HEK293 (cell line): Measurements from ENCODE around the gene GJD3.

Source experiments
- CTCF ChIP-seq: fragments of 450-650 bp; formaldehyde crosslinking; IDR thresholded peaks from 2 replicates; pipeline ENCODE4 v1.5.1; 2016; ENCODE audit warnings: missing biosample characterization, missing genetic modification characterization
- GLIS2 ChIP-seq: fragments of 450-650 bp; formaldehyde crosslinking; IDR thresholded peaks from 2 replicates; pipeline ENCODE4 v1.5.1; 2016; ENCODE audit warnings: missing biosample characterization, missing genetic modification characterization
- HOXA7 ChIP-seq: sonication (generic); formaldehyde crosslinking; IDR thresholded peaks from 2 replicates; pipeline ENCODE4 v1.8.1; 2022; ENCODE audit warnings: missing genetic modification reagents, borderline replicate concordance
- HOXD13 ChIP-seq: sonication (generic); formaldehyde crosslinking; IDR thresholded peaks from 2 replicates; pipeline ENCODE4 v1.8.0; 2022; ENCODE audit warnings: missing genetic modification reagents, borderline replicate concordance
- KLF8 ChIP-seq: fragments of 450-650 bp; formaldehyde crosslinking; IDR thresholded peaks from 2 replicates; pipeline ENCODE4 v1.5.1; 2016; ENCODE audit warnings: missing biosample characterization, missing genetic modification characterization
- TSHZ1 ChIP-seq: fragments of 450-650 bp; formaldehyde crosslinking; IDR thresholded peaks from 2 replicates; pipeline ENCODE4 v1.5.1; 2016; ENCODE audit warnings: missing biosample characterization, missing genetic modification characterization, borderline replicate concordance
- ZBTB20 ChIP-seq: fragments of 450-650 bp; formaldehyde crosslinking; IDR thresholded peaks from 2 replicates; pipeline ENCODE4 v1.5.1; 2016; ENCODE audit warnings: missing biosample characterization, missing genetic modification characterization
- ZBTB8A ChIP-seq: fragments of 450-650 bp; formaldehyde crosslinking; IDR thresholded peaks from 2 replicates; pipeline ENCODE4 v1.5.1; 2016; ENCODE audit warnings: missing biosample characterization, missing genetic modification characterization
- ZFP37 ChIP-seq: fragments of 450-650 bp; formaldehyde crosslinking; IDR thresholded peaks from 2 replicates; pipeline ENCODE4 v1.5.1; 2016; ENCODE audit warnings: missing biosample characterization, missing genetic modification characterization
- ZNF132 ChIP-seq: fragments of 450-650 bp; formaldehyde crosslinking; IDR thresholded peaks from 2 replicates; pipeline ENCODE4 v1.5.1; 2017; ENCODE audit warnings: missing biosample characterization, missing genetic modification characterization, borderline replicate concordance
- ZNF169 ChIP-seq: fragments of 450-650 bp; formaldehyde crosslinking; IDR thresholded peaks from 2 replicates; pipeline ENCODE4 v1.5.1; 2016; ENCODE audit warnings: missing biosample characterization, missing genetic modification characterization
- ZNF184 ChIP-seq: fragments of 450-650 bp; IDR thresholded peaks from 2 replicates; pipeline ENCODE4 v1.5.1; 2018; ENCODE audit warnings: missing biosample characterization, mild to moderate bottlenecking, missing genetic modification characterization
- ZNF24 ChIP-seq: fragments of 450-650 bp; formaldehyde crosslinking; IDR thresholded peaks from 2 replicates; pipeline ENCODE4 v1.5.1; 2016; ENCODE audit warnings: missing biosample characterization, missing genetic modification characterization
- ZNF473 ChIP-seq: fragments of 450-650 bp; formaldehyde crosslinking; IDR thresholded peaks from 2 replicates; pipeline ENCODE4 v1.5.1; 2017; ENCODE audit warnings: missing biosample characterization, missing genetic modification characterization
- ZNF610 ChIP-seq: fragments of 450-650 bp; formaldehyde crosslinking; IDR thresholded peaks from 2 replicates; pipeline ENCODE4 v1.5.1; 2016; ENCODE audit warnings: missing biosample characterization, missing genetic modification characterization, borderline replicate concordance
- ZNF621 ChIP-seq: fragments of 450-650 bp; formaldehyde crosslinking; IDR thresholded peaks from 2 replicates; pipeline ENCODE4 v1.5.1; 2017; ENCODE audit warnings: missing biosample characterization, missing genetic modification characterization
- TF ChIP-seq, protein P1 (sequence below): fragments of 450-650 bp; formaldehyde crosslinking; IDR thresholded peaks from 2 replicates; pipeline ENCODE4 v1.5.1; 2016; ENCODE audit warnings: missing biosample characterization, missing genetic modification characterization
- TF ChIP-seq, protein P2 (sequence below): fragments of 450-650 bp; formaldehyde crosslinking; IDR thresholded peaks from 2 replicates; pipeline ENCODE4 v1.5.1; 2017; ENCODE audit warnings: missing biosample characterization, missing genetic modification characterization
- TF ChIP-seq, protein P3 (sequence below): IDR thresholded peaks from 2 replicates; pipeline ENCODE4 v1.6.1; 2011; ENCODE audit warnings: mild to moderate bottlenecking, low read depth, low read length, borderline replicate concordance
- TF ChIP-seq, protein P4 (sequence below): fragments of 450-650 bp; formaldehyde crosslinking; IDR thresholded peaks from 2 replicates; pipeline ENCODE4 v1.5.1; 2016; ENCODE audit warnings: missing biosample characterization, missing genetic modification characterization, borderline replicate concordance
- TF ChIP-seq, protein P5 (sequence below): fragments of 450-650 bp; formaldehyde crosslinking; IDR thresholded peaks from 2 replicates; pipeline ENCODE4 v1.5.0; 2017; ENCODE audit warnings: missing biosample characterization, missing genetic modification characterization, borderline replicate concordance

Gene GJD3

DNA sequence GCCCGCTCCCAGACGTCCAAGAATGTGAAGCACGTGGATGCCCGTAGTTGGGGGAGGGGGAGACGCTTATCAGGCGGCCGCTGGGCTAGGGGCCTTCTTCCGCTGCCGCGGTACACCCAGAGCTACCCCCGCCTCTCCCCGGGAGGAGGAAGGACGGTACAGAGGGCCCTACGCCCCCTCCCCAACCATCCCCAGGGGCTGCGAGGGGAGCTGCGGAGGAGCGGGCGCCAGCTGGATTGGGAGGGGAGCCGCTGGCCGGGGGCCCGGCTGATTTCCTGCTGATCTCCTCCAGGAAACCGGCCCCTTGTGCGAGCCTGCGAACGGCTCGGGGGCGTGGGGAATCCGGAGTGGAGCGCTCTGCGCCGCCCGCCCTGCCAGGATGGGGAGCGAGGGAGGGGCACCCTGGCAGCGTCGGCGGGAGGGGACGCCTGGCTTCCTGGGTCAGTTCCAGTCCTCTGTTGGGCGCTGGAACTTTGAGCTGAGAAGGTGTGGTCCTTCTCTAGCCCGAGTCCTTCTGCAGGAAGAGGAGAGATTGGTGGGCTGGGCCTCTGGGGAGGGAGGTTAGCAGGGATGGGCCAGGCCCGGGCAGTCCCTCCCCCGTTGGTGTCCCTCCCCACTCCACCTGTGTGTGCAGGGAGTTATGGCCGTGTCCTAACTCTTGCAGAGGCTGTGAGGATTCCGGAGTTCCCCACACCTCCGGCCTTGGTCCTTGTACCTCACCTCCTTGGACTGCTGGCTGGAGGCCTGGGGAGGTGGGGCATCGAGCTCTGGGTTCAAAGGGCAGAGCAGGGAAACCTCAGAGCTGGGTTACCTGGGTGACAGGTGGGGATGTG lies 19.2 kb downstream of the GJD3 start (continued):
- TF ChIP-seq HOXA7 (CRISPR knock-in tag) (no peak), ZNF621 (tag by site-specific recombination) (no peak), ZNF184 (tag by site-specific recombination) (no peak), ZNF473 (tag by site-specific recombination) (no peak), ZNF132 (tag by site-specific recombination) (no peak), GLIS2 (tag by site-specific recombination) (peak; percentile 55), ZNF169 (no peak), ZNF610 (no peak), ZBTB8A (tag by site-specific recombination) (peak; percentile 40; the same call in 1 of the 2 replicates), HOXD13 (CRISPR knock-in tag) (no peak), ZFP37 (tag by site-specific recombination) (no peak), TSHZ1 (no peak), KLF8 (tag by site-specific recombination) (0 out of 2 replicates have a peak, but pooled peaks have one; percentile 49), ZNF24 (tag by site-specific recombination) (no peak), CTCF (tag by site-specific recombination) (no peak), ZBTB20 (no peak)
- TF ChIP-seq, protein P1, sequence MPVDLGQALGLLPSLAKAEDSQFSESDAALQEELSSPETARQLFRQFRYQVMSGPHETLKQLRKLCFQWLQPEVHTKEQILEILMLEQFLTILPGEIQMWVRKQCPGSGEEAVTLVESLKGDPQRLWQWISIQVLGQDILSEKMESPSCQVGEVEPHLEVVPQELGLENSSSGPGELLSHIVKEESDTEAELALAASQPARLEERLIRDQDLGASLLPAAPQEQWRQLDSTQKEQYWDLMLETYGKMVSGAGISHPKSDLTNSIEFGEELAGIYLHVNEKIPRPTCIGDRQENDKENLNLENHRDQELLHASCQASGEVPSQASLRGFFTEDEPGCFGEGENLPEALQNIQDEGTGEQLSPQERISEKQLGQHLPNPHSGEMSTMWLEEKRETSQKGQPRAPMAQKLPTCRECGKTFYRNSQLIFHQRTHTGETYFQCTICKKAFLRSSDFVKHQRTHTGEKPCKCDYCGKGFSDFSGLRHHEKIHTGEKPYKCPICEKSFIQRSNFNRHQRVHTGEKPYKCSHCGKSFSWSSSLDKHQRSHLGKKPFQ (tag by site-specific recombination): no peak
- TF ChIP-seq, protein P2, sequence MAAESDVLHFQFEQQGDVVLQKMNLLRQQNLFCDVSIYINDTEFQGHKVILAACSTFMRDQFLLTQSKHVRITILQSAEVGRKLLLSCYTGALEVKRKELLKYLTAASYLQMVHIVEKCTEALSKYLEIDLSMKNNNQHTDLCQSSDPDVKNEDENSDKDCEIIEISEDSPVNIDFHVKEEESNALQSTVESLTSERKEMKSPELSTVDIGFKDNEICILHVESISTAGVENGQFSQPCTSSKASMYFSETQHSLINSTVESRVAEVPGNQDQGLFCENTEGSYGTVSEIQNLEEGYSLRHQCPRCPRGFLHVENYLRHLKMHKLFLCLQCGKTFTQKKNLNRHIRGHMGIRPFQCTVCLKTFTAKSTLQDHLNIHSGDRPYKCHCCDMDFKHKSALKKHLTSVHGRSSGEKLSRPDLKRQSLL (tag by site-specific recombination): no peak
- TF ChIP-seq, protein P3, sequence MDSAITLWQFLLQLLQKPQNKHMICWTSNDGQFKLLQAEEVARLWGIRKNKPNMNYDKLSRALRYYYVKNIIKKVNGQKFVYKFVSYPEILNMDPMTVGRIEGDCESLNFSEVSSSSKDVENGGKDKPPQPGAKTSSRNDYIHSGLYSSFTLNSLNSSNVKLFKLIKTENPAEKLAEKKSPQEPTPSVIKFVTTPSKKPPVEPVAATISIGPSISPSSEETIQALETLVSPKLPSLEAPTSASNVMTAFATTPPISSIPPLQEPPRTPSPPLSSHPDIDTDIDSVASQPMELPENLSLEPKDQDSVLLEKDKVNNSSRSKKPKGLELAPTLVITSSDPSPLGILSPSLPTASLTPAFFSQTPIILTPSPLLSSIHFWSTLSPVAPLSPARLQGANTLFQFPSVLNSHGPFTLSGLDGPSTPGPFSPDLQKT: no peak
- TF ChIP-seq, protein P4, sequence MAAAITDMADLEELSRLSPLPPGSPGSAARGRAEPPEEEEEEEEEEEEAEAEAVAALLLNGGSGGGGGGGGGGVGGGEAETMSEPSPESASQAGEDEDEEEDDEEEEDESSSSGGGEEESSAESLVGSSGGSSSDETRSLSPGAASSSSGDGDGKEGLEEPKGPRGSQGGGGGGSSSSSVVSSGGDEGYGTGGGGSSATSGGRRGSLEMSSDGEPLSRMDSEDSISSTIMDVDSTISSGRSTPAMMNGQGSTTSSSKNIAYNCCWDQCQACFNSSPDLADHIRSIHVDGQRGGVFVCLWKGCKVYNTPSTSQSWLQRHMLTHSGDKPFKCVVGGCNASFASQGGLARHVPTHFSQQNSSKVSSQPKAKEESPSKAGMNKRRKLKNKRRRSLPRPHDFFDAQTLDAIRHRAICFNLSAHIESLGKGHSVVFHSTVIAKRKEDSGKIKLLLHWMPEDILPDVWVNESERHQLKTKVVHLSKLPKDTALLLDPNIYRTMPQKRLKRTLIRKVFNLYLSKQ (tag by site-specific recombination): no peak
- TF ChIP-seq, protein P5, sequence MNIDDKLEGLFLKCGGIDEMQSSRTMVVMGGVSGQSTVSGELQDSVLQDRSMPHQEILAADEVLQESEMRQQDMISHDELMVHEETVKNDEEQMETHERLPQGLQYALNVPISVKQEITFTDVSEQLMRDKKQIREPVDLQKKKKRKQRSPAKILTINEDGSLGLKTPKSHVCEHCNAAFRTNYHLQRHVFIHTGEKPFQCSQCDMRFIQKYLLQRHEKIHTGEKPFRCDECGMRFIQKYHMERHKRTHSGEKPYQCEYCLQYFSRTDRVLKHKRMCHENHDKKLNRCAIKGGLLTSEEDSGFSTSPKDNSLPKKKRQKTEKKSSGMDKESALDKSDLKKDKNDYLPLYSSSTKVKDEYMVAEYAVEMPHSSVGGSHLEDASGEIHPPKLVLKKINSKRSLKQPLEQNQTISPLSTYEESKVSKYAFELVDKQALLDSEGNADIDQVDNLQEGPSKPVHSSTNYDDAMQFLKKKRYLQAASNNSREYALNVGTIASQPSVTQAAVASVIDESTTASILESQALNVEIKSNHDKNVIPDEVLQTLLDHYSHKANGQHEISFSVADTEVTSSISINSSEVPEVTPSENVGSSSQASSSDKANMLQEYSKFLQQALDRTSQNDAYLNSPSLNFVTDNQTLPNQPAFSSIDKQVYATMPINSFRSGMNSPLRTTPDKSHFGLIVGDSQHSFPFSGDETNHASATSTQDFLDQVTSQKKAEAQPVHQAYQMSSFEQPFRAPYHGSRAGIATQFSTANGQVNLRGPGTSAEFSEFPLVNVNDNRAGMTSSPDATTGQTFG: no peak
